Ishikawa (cell line): Measurements from ENCODE around the gene SLC25A15.

Experiments
- CEBPB ChIP-seq: IDR thresholded peaks from 2 replicates; pipeline ENCODE4 v1.6.1; 2012
- FOXM1 ChIP-seq: IDR thresholded peaks from 2 replicates; pipeline ENCODE4 v1.6.1; 2012; ENCODE audit warnings: low read depth, borderline replicate concordance
- NFIC ChIP-seq: IDR thresholded peaks from 2 replicates; pipeline ENCODE4 v1.6.1; 2012
- RAD21 ChIP-seq: IDR thresholded peaks from 2 replicates; pipeline ENCODE4 v1.6.1; 2012; ENCODE audit warnings: low read depth
- TAF1 ChIP-seq: IDR thresholded peaks from 2 replicates; pipeline ENCODE4 v1.6.1; 2012; ENCODE audit warnings: low read depth, mild to moderate bottlenecking
- TF ChIP-seq, protein P1 (sequence below): IDR thresholded peaks from 2 replicates; pipeline ENCODE4 v1.6.1; 2012; ENCODE audit warnings: low read depth, mild to moderate bottlenecking

DNA sequence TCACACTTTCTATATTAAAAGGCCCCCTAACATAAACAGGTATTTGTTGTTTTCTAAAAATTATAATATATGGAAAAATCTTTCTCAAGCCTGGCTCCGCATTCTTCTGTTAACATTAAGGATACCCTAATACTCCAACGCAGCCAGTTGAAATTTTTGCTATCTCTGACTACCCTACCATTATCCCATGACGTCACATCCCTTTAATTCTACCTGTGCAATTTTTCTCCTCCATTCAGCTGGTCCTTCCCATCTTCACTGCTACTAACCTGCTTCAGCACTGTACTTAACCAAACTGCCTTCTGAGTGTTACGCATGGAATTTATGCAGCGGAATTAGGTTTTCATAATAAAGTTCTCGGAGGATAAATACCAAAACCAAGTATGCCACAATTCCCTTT is 19.4 kb upstream of the SLC25A15 start:
- TF ChIP-seq NFIC (no peak), TAF1 (no peak), RAD21 (no peak), FOXM1 (no peak), CEBPB (no peak)
- TF ChIP-seq, protein P1, sequence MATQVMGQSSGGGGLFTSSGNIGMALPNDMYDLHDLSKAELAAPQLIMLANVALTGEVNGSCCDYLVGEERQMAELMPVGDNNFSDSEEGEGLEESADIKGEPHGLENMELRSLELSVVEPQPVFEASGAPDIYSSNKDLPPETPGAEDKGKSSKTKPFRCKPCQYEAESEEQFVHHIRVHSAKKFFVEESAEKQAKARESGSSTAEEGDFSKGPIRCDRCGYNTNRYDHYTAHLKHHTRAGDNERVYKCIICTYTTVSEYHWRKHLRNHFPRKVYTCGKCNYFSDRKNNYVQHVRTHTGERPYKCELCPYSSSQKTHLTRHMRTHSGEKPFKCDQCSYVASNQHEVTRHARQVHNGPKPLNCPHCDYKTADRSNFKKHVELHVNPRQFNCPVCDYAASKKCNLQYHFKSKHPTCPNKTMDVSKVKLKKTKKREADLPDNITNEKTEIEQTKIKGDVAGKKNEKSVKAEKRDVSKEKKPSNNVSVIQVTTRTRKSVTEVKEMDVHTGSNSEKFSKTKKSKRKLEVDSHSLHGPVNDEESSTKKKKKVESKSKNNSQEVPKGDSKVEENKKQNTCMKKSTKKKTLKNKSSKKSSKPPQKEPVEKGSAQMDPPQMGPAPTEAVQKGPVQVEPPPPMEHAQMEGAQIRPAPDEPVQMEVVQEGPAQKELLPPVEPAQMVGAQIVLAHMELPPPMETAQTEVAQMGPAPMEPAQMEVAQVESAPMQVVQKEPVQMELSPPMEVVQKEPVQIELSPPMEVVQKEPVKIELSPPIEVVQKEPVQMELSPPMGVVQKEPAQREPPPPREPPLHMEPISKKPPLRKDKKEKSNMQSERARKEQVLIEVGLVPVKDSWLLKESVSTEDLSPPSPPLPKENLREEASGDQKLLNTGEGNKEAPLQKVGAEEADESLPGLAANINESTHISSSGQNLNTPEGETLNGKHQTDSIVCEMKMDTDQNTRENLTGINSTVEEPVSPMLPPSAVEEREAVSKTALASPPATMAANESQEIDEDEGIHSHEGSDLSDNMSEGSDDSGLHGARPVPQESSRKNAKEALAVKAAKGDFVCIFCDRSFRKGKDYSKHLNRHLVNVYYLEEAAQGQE: no peak
